GM21619 (cell line): ENCODE results near the gene KRT2.

ENCODE experiments used
- ATAC-seq: cut with Tn5 transposase; IDR thresholded peaks from one replicate; pipeline ENCODE4 v1.9.1; 2021; ENCODE audit not compliant: unreplicated experiment

Gene KRT2

DNA sequence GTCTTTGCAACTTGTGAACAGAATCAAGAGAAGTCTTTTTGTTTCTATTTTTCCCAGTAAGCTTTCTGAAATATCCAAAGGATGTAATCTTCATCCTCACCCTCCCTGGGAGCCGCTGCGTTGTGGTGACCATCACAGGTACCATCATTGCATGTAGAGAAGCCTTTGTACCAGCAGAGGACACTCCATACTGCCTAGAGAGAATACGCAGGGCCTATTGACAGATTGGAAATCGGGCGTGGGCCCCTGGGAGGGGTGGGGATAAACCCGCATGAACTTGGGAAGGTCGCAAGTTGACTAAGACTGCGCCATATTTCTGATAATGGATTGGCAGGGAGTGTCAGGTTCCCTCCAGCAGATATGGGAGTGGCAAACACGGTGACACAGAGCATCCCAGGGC, 15.5 kb upstream of the KRT2 start:
- no peak for ATAC-seq

DNA sequence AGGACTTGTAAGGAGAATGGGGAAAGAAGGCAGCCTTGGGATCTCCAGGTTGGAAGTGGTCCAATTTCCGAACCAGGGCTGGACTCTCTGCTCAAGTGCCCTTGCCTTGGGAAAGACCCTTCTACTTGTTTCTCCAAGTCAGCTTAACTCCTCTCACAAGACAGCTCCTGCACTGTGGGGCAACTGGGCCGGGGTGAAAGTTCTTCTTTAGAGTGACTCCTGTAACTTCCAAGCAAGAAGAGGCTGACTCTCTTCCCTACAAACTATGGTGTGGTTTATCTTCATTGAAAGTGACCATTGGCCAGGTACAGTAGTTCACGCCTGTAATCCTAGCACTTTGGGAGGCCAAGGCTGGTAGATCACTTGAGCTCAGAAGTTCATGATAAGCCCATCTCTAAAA, 14.5 kb upstream of the KRT2 start:
- ATAC-seq: no peak

DNA sequence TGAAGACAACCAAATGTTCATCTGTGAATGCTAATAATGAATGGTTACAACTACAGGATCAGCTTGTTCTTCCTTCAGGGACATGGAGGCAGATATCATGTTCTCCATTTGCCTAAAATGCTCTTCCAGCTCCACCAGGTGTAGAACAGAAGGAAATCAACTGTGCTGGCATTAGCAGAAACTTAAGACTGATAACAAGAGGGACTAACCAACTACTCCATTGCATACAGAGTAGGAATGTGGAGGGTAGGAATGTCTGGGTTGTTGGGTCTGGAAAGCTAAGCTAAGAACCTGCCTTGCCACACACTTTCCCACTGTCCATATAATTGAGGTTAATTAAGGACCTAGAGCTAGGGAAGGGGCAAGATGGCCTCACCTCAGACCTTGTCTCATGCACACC, 11.4 kb upstream of the KRT2 start:
- ATAC-seq: no peak

DNA sequence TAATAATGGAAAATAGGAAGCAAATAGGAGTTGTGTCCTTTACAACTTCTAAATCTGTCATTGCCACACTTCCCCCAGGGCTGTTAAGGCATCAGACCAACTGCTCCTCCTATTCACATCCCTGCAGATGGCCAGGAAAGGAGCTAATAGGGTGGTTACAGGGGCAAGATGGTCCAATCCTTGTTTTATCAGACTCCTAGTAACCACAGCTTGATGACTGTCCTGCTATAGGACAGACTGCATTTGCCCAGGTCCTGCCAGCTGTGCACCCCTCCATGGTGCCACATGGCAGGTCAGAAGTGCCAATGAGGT, 10.9 kb upstream of the KRT2 start:
- no peak for ATAC-seq

DNA sequence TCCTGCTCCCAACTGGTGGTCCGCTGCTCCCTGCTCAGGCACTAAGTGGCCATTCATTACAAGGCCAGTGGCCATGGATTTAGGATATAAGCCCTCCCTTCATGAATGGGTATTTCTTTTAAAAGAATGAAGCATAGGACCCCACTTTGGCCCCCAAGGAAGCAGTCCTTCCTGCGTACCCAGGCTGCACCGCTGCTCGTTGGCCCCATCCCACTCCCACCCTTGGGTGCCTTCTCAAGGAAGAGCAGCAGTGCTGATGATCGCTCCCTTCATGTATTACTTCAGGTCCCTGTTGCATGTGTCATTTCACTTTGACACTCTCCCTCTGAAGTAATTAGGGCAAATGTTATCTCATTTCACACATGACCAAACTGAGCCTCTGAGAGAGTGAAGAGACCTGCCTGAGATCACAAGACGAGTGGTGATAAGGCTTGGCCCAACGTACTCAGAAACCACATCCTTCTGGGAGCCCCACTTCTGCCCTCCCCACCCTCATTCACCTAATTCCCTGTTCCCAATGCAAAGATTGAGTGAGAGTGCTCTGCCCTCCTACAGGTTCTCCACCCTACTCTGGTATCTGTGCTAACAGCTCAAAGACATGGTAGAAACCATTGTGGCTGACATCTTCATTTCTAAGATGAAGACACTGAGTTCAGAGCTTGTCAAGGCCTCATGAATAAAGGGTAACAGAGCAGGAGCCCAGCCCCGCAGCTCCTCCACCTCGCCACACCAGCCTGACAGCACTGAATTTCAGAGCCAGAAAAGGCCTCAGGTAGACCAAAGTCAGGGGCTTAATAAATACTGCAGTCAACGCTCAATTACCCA, 10.3 kb upstream of the KRT2 start:
- no peak for ATAC-seq

DNA sequence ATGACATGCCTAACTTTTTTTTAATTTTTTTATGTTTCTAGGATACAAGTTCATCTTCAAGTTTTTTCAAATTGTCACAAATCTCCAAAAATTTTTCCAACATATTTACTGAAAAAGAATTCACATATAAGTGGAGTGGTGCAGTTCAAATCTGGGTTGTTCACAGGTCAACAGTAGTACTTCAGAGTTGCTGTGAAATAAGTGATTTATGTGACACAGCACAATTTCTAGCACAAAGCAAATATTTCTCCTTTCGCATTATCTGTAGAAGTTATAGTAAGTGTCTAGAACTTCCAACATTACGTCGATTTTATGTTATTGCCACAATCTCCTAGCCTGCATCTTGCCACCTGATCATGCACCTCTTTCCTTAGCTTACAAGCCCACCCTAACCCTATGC, 9.7 kb upstream of the KRT2 start:
- ATAC-seq: no peak

DNA sequence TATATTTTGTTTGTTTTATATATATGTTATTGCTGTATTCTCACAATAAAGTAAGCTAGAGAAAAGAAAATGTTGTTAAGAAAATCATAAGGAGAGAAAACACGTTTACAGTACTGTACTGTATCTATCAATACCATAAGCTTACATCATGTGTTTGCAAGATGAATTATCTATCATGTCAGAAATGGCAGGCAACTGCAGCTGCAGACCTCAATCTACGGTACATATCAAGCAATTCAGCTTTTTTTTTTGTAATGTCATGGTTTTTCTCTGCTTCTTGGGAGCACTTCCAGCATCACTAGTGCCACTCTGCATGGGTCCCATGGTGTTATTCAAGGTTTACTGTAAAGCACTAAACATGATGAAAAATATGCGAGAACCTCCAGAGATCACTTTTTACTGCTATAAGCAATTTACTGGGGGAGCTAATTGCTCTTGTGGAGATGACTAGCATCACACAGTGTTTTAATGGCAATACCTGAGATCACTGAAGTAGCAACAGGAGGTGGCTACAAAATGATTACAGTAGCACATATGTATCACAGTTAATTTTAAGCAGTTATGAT, 9.0 kb upstream of the KRT2 start:
- no peak for ATAC-seq

DNA sequence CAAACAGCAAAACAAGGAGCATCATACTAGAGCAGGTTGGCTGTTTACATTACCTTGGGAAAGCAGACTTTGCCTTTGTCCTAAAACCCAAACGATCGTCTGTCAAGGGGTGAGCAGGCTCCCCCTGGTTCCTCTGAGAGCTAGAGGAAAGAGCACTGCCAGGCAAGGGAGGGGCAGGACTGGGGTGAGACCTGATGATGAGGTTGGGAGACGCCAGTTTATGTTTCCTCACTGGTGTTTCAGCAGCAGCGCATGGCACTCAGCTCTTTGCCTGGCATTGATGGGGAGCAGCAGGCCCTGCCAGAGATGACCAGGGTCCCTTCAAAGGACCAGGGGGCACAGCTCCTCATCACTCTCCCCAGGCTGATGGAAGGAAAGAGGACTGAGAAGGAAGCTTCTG, 7.9 kb upstream of the KRT2 start:
- ATAC-seq: no peak

DNA sequence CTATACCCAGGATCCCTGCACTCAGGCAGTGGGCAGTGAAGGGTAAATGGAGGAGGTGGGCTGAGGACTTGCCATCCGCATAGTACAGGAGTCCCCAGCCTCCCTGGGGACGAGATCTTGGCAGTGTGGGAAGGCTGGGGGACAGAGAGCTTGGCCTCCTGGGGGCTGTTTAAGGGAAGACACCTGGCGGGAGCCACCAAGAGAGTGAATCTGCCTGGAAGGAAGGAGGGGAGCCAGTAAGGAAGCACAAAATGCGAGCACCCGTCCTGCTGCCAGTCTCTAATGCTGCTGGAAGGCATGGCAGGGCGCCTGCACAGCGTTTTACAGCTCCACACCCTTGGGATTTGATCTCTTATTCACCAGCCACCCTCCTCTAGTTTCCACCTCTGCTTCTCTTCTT, 7.4 kb upstream of the KRT2 start:
- no peak for ATAC-seq

DNA sequence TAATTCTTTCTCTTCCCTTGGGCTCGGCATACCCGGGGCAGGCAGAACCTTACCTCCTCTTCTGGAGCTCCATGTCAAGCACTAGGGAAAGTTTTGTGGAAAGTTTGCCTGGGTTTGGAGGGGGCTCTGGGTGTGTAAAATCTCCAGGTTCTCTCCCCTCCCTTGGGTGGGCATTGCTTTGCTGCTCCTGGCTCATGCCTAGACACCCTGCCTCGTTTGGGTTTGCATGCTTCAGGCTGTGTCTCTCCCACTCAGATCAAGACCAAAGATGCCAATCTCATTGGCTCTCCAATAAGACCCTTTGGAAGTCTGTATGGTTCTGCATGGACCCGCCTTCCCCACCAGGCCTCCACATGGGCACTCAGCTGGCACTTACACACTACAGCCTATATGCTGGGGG, 6.2 kb upstream of the KRT2 start:
- ATAC-seq: no peak

DNA sequence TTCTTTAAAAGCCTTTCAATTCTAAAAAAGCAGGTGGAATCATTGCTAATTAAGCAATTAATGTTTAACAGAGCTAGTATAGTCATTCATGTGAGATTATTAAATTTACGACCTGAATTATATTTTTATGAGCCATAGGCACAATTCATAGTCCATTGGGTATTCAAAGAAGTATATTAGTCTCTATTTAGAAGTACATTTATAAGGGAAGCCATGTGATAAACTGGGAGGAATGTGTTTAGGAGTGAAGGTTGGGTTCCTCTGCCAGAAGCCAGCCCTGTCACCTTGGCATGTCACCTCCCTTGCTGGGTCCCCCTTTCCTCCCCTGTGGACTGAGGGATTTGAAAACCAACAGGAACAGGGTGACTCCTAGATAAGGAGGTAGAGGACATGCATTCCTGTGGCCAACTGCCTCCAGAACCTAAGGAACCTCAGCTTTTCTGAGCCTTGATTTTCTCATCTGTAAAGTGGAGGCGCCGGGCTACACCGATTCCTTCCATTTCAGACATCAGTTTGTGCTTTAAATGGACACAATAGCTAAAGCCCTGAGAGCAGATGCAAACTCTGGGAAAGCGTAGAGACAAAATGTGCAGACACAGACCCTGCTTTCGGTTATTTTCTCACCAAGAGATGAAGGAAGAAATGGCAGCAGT, 5.4 kb upstream of the KRT2 start:
- no peak for ATAC-seq

DNA sequence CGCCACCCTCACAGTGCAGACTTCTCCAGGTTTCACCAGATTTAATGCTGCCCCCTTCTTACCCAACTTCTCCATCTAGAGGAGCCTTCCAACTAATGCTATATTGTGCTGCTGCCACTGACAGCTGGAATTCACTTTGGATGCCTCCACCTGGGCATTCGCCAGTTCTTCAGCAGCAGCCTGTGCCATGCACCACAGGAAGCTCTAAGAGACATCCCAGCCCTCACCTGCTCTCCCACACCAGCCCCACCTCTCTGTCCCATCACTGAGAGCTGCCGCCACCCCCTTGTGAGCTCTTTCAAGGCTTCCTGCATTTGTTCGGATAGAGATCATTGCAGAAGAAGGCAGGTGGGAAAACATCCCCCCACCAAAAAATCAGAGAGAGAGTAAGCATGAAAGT, 4.6 kb upstream of the KRT2 start:
- no peak for ATAC-seq

DNA sequence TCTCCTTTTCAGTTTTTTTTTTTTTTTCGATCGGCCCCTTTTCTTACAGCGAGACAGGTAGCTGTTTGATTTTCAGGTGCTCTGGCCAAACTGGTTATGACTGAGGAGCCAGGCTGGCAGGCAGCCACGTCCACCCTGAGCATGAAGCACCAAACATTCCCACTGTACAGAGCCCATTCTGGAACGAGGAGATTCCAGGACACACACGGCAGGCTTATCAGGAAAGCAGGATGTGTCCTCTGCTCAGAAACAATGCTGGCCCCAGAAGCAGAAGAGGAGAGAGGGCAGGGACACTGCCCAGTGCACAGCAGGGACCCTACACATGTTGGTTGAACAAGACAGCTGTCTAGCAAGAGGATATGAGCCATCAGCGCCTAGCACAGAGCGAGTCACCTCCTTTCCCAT, 3.7 kb upstream of the KRT2 start:
- no peak for ATAC-seq

DNA sequence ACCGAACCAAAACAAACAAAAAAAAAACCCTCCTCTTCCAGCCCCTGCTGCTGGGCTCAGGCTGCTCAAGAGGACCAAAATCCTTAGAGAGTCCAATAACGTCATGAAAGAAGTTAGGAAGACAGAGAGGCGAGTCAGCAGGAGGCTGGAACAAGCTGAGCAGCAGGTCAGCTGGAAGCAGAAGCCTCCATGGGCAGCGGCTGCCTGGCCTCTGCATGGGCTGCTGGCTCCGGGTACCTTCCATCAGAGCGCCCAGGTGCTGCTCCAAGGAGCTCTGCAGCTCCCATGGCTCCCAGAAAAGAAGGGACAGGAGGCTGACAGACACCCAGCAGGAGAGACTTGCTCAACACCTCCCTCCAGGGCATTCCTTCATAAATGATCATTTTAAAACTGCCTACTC, 3.2 kb upstream of the KRT2 start:
- no peak for ATAC-seq

DNA sequence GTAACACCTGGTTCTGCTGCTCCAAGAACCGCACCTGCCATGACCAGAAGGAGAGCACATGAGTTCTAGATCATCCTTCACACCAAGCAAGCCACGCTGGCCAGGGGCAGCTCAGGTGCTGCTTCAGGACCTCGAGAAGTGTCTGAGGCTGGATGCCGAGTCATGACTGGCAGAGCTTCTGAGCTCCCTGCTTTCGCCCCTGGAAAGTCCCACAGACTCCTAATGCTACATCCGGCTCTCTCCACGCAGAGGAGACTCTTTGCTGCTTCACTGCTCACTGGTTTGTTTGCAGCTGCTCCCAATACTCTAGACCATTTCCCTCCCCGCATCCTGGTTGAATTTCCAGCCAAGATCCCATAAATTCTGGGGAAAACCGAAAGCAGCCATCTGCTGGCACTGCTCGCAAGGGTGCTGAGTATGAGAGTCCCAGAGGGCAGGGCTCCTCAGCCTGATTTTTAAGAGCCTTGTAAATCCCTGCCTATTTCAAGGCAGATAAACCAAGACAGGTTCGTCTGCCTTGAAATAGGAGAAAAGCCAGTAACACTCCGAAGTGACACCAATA, 1.4 kb downstream of the KRT2 start:
- ATAC-seq: no peak

DNA sequence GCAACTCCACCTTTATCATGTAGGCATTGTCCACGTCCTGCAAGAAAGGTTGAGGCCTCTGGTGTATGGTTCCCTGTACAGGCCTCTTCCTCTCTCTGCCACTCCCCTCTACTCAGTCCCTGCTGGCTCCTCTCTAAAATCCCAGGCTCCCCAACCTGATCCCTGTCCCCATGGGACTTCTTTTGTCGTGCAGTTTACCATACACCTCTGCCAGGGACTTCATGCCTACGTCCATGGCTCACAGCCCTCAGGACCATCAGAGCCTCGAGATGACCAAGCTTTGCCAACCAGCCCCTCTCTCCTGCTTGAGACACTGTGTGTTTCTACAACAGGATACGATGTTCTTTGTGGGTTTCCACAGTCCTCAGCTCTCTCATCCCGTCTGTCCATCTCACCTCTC, 2.9 kb downstream of the KRT2 start:
- ATAC-seq: no peak

DNA sequence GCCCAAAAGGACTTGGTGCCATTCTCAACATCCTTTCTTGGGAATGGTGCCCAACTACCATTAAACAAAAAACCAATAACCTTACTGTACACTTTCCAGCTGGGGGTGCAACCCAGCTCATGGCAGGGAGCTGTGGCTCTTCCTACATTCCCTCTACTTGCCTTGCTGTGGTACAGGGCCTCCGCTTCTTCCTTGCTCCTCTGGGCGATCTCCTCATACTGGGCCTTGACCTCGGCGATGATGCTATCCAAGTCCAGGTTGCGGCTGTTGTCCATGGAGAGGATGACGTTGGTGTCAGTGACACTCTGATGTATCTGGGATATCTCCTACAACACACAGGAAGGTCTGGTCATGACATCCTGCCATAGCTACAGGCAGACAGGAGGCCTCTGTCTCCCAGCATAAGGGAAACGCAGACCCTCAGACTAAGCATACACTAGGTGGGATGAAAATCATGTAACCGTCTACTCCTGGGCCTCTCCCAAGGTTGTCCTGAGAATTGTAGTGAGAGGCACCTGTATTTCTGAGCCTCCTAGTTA, 3.9 kb downstream of the KRT2 start:
- no peak for ATAC-seq

DNA sequence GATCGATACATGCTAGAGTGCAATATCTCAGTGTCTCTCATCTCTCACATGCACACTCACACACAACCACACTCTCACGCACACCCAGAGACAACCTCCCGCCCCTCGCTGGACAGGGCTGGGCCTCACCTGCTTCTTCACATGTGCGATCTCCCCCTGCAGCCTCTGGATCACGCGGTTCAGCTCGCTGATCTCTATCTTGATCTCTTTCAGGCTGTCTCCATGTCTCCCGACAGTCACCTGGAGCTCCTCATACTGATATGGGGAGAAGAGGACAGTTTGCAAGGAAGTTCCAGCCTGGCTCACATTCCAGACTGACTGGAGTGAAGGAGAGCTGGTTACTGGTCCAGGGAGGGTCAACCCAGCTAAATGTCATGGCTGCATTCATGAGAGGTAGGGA, 4.4 kb downstream of the KRT2 start:
- ATAC-seq: no peak

DNA sequence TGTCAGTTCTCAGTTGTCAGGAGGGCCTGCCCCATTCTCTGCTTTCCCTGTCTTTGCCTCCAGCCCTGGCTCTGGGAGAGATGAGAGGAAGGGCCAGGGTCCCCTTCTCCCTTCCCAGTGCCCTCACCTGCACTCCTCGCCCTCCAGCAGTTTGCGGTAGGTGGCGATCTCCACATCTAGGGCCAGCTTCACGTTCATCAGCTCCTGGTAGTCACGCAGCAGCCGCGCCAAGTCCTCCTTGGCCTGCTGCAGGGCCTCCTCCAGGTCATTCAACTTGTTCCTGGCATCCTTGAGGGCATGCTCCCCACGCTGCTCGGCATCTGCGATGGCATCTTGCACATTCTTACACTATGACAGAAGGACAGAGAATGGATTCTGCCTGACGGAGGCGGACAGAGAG, 5.4 kb downstream of the KRT2 start:
- no peak for ATAC-seq

DNA sequence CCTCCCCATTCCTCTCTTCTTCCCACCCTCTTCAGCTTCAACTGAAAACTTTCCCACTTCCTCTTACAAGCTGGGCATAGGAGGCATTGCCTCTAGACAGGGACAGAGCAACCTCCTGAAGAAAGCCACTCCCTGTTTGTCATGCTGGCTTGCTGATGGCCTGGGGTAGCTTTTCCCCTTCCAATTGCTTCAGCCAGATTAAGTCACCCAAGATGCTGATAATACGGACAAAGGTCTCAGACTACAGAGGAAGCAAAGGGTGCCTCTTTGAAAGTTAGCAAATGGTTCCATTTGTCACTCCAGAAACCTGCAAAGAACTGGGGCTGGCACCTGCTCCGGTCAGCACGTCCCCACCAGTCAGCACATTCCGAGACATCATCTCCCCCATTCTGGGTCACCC, 6.0 kb downstream of the KRT2 start:
- ATAC-seq: no peak

DNA sequence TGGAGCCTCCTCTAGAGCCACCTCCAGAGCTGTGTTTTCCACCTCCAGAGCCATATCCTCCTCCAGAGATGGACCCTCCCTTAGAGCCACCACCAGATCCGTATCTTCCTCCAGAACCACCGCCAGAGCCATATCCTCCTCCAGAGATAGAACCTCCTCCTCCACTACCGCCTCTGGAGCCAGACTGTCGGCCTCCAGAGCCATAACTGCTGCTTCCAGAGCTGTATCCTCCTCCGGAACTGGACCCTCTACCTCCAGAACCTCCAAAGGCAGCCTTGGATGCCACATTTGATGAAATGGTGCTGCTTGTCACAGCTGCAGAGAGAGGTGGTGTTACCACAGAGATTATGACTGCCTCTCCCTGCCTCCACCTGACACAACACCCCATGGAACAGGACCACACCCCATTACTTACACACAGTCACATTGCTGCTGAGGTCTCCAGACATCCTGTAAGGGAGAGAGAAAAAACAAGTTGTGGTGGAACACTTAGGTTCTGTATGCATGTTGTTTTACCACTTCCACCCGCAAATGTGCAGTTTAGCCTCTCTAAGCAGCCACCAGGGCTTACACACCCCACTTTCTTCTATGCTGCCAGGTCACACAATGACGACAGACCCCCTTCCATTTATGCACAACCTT, 6.8 kb downstream of the KRT2 start:
- no peak for ATAC-seq

DNA sequence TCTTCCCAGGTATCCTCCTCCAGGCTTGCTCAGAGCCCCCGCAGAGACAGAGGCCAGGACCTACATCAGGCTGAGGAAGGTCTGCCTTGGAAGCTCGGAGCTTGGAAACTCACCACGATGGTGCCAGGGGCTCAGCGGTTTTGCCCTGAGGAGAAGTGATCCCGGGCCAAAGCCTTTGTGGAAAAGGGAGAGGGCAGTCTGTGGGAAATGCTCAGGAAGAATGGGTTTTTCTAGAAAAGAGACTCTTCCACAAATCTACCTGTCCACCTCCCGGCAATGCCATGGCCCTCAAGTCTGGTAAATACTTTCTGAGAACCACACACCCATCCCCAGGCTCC, 8.0 kb downstream of the KRT2 start:
- ATAC-seq: no peak
